HG02885 (cell line): ENCODE results near the gene RSPH1.
A peak's percentile ranks its signal among the peaks of the same experiment; 100 is the strongest.

ENCODE experiments used
- ATAC-seq: cut with Tn5 transposase; IDR thresholded peaks from one replicate; pipeline ENCODE4 v1.9.1; 2021; ENCODE audit warnings: mild to moderate bottlenecking; ENCODE audit not compliant: unreplicated experiment, poor library complexity

RSPH1 gene

DNA sequence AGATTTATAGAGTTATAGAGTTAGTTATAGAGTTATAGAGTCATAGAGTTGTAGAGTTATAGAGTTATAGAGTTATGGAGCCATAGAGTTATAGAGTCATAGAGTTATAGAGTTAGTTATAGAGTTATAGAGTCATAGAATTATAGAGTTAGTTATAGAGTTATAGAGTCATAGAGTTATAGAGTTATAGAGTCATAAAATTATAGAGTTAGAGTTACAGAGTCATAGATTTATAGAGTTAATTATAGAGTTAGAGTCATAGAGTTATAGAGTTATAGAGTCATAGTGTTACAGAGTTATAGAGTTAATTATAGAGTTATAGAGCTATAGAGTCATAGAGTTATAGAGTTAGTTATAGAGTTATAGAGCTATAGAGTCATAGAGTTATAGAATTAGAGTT lies 60.2 kb downstream of the RSPH1 start:
- ATAC-seq: no peak

DNA sequence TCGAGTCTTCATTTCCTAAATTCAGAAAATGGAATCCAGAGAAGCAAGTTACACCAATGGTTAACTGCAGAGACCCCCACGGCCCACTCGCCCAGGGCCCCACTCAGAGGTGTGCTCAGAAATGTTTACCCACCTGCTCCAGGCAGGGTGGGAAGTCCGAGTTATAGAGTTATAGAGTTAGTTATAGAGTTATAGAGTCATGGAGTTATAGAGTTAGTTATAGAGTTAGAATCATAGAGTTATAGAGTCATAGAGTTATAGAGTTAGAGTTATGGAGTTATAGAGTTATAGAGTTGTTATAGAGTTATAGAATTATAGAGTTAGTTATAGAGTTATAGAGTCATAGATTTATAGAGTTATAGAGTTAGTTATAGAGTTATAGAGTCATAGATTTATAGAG lies 60.6 kb downstream of the RSPH1 start:
- ATAC-seq: no peak

- ATAC-seq: no peak
These were observed 61.1 kb downstream of the RSPH1 start for GRCh38 chr21:42434884-42435283.

GRCh38 chr21:42433946-42434551 lies 62.0 kb downstream of the RSPH1 start:
- ATAC-seq: no peak

GRCh38 chr21:42432695-42433094 lies 63.3 kb downstream of the RSPH1 start:
- no peak for ATAC-seq

DNA sequence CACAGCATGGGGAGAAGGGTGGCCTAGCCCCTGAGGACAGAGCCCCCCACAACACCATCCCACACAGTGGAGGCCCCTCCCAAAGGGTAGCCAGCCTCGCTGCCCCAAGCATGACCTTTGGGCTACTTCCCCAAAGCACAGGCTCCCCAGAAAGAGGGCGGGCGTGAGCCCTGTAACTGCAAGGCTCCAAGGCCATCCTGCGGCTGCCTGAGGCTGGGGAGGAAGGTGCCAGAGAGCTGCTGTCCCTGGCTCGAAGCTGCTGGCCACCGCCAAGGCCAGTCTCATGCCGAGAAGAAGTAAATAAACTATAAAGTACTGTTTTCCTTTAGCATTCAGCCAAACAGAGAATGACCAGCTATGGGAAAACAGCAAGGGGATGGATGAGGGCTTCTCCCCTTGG lies 64.8 kb downstream of the RSPH1 start:
- ATAC-seq: no peak

DNA sequence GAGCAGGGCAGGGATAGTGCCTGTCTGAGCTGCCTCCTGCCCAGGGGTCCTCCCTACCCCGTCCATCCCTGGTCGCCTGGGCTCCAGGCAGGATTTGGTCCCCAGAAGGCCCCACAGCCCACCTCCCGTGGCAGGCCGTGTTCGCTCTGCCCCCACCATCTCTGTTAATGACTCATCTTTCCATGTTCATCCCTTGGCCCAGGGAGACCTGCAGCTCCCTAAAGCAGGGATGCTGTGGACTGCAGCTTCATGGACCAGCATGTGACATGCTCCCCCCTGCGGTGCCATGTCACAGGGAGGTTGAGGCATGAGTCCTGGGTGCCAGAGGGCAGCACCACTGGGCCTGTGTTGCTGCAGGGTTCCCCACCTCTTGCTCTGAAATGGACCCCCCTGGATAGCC lies 65.5 kb downstream of the RSPH1 start:
- ATAC-seq: no peak

- no peak for ATAC-seq
These were observed 66.2 kb downstream of the RSPH1 start for GRCh38 chr21:42429856-42430255.

DNA sequence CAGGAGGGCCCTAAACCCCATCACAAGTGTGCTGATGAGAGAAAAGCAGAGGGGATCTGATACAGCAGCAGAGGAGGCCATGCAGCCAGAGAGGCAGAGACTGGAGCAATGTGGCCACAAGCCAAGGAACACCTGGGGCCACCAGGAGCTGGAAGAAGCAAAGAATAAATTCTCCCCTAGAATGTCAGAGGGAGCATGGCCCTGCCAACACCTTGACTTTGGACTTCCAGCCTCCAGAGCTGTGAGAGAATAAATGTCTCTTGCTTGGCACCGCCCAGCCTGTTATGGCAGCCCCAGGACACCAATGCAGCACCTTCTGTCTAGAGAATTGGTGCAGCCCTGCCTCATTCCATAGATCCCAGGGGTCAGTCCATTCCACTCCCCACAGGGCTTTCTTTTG lies 67.0 kb downstream of the RSPH1 start:
- no peak for ATAC-seq

DNA sequence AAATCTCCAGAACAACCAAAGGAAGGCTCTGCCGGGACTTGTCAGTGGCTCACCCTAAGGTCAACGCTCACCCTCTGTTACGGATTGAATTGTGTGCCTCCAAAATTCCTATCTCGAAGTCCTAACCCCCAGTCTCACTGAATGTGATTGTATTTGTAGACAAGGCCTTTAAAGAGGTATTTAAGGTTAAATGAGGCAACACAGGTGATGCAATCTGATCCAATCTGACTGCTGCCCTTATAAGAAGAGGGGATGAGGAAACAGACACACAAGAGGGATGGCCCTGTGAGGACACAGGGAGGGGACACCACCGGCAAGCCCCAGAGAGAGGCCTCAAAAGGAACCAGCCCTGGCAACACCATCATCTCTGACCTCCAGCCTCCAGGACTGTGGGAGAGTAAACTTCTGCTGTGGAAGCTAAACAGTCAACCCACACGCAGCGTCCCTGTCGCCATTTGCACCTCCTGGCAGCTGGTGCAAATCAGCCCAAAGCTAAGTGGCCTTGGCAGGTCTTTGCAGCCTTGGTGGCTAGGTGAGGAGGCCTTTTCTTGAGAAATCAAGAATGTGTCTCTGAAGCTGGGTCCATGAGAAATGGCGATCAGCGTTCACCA lies 68.1 kb downstream of the RSPH1 start:
- no peak for ATAC-seq

DNA sequence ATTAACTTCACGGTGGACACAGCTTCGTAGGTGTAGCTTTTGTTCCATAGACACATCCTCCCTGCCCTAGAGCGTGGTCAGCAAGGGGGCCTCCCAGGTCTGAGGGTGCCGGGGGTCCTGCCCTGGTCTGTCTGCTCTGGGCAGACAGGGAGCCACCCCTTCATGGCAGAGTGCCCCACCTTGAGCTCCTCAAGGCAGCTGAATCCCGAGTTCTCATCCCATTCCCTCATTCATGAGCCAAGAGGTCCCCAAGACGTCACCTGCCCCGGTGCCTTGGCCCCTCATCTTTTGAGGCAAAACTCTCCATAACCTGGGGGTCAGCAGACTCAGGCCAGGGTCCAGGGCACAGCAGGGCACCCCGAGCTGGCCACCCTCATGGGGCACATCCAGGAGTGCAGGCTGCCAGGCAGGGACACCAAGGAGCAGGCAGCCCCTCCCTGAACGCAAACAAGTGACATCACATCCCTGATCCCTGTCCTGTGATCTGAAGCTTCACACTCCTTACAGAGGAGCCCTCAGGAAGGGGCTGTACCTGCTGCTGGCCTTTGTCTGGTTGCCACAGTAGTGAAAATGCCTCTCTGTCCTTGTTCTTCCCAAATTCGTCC lies 69.0 kb downstream of the RSPH1 start:
- ATAC-seq: no peak

DNA sequence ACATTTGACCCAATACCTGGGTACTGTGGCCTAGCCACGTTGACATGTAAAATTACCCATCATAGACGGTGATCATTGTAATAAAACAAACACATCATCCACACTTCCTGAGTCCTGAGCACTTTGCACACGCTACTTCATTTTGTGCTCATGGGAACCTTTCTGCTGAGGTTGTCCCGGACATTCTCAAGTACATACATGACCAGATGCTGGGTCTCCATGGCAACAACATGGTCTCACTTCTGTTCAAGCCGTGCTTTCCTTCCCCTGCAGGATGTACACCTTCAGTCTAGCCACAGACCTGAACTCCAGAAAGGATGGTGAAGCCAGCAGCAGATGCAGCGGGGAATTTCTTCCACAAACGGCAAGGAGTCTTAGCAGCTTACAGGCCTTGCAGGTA lies 69.6 kb downstream of the RSPH1 start:
- ATAC-seq: no peak

GRCh38 chr21:42425591-42425990 lies 70.4 kb downstream of the RSPH1 start:
- no peak for ATAC-seq

- ATAC-seq: no peak
These were observed 71.0 kb downstream of the RSPH1 start for GRCh38 chr21:42424914-42425541.

GRCh38 chr21:42423685-42424084 lies 72.3 kb downstream of the RSPH1 start:
- ATAC-seq: peak; percentile 27

DNA sequence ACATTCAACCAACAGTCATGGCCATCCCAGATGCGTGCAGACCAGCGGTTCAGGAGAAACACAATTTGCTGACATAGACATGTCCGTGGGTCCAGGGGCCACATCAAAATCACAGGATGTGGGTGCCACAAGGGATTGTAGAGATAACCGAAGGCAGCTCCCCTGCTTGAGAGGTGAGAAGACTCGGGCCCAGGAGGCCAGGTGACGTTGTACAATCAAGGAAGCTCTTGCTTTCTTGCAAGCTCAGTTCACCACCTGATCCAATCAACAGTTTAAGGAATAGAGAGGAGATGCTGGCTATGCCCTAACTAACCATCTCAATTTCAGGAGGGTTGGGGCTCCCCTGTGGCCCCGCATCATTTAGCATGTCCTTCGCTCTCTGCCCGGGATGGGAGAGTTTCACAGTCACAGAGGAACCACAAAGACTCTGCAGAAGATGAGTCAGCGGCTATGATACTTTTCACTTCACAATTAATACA lies 72.8 kb downstream of the RSPH1 start:
- ATAC-seq: peak; percentile 69
